ENCODE measurements around the gene PRIMPOL. TPM values are rescaled to one million over a fixed set of nuclear protein-coding genes. Genes with fewer than 3 reads are reported as not detected.

PRIMPOL gene
- total and polyA plus RNA-seq, 2 of the 4 experiments (the other 2 are of a cell fraction), result 5.6 to 8.8 TPM

DNA sequence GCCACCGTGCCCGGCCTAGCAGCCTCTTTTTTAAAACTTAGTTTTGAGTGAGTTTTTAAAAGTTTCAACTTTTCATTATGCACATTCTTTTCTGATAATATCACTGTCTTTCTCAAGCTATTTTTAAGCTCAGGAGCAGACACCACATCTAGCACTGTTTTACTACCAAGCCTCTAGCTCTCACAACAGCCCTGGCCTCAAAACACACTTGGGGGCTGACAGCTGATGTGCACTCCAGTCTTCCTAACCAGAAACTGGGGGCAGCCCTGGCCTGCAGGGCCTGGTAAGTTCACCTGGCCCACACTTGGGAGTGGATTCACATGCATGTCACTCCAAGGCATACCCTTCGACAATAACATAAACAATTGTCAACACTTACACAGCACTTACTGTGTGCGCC, 50.4 kb downstream of the PRIMPOL start:
- Histone ChIP-seq H2BK120ac (ENCODE audit: low read depth, low read length) (no peak overlapping the region), H3K18ac (ENCODE audit: low read depth, low read length) (0 out of 2 replicates have a peak overlapping the region, but pooled peaks have one; percentile 24), H4K20me1 (ENCODE audit: insufficient read depth, low read length) (no peaks in the 10 kb centered on the region), H3K36me3 (ENCODE audit: control insufficient read depth, insufficient read depth, low read length) (peaks cover 1% of the 10 kb centered on the region; the same call in 1 of the 2 replicates), H3K9me1 (ENCODE audit: insufficient read depth, low read length) (no peaks in the 10 kb centered on the region), H4K5ac (ENCODE audit: low read depth, low read length) (peak overlapping the region; percentile 18; the same call in 1 of the 2 replicates), H2AK9ac (replicated peaks; ENCODE audit: low read depth, low read length, poor library complexity) (no peak overlapping the region), H3K9ac (ENCODE audit: low read depth, low read length) (no peak overlapping the region), H3K27ac (ENCODE audit: insufficient read depth, low read length) (peak overlapping the region; percentile 5; the same call in 1 of the 2 replicates), H3K4me1 (ENCODE audit: control insufficient read depth, insufficient read depth, low read length) (peaks cover 6% of the 10 kb centered on the region), H2BK5ac (ENCODE audit: low read depth, low read length, poor library complexity, severe bottlenecking) (no peak overlapping the region), H3K23ac (ENCODE audit: low read depth, low read length) (no peak overlapping the region), H3K4ac (ENCODE audit: low read depth, low read length) (no peak overlapping the region; the same call in 1 of the 2 replicates), H3K4me3 (ENCODE audit: insufficient read depth, low read depth, low read length) (no peak overlapping the region), H4K91ac (ENCODE audit: insufficient read depth, low read depth, low read length) (no peak overlapping the region), H3K4me2 (ENCODE audit: low read depth, low read length) (peak overlapping the region; percentile 31; the same call in 1 of the 2 replicates), H2BK20ac (ENCODE audit: low read depth, low read length) (no peak overlapping the region), H4K8ac (ENCODE audit: low read depth in 2 of 2, low read length in 2 of 2) (no peak overlapping the region), H2AK5ac (ENCODE audit: low read depth, low read length) (no peak overlapping the region), H2AFZ (replicated peaks; ENCODE audit: low read length, poor library complexity) (peak overlapping the region; percentile 25), H3K79me1 (ENCODE audit: low read depth in 1 of 2, low read length in 2 of 2) (peaks cover 0 to 6% of the 10 kb centered on the region in 2 experiments; a peak in 1 of 4 replicates), H3K9me3 (ENCODE audit: control insufficient read depth, insufficient read depth, low read length) (no peaks in the 10 kb centered on the region), H3K56ac (ENCODE audit: extremely low read depth, insufficient read depth, low read length) (no peak overlapping the region), H3K14ac (replicated peaks; ENCODE audit: low read depth, low read length) (no peak overlapping the region), H2BK15ac (ENCODE audit: low read depth, low read length) (no peak overlapping the region), H3K27me3 (ENCODE audit: control insufficient read depth, insufficient read depth, low read length) (no peaks in the 10 kb centered on the region)
- CTCF ChIA-PET, result no interaction called here
- in situ Hi-C loops (cut with MboI; ENCODE audit: low sequenced_read_pairs), result no loop called here
- TF ChIP-seq NFE2L2 (IDR thresholded peaks at IDR 0.05; ENCODE audit: low read depth, low read length) (no peak), FOS (IDR thresholded peaks at IDR 0.05; ENCODE audit: low read depth, low read length) (no peak), BHLHE40 (IDR thresholded peaks at IDR 0.05; ENCODE audit: low read depth, low read length) (no peak), MXI1 (IDR thresholded peaks at IDR 0.05; ENCODE audit: borderline replicate concordance, low read depth, low read length) (no peak), SMC3 (IDR thresholded peaks at IDR 0.05; ENCODE audit: low read depth, low read length) (no peak), RFX5 (IDR thresholded peaks at IDR 0.05; ENCODE audit: low read depth, low read length) (no peak), RCOR1 (IDR thresholded peaks at IDR 0.05; ENCODE audit: insufficient replicate concordance, low read length) (no peak), CHD1 (IDR thresholded peaks at IDR 0.05; ENCODE audit: low read depth, low read length) (no peak), MAZ (IDR thresholded peaks at IDR 0.05; ENCODE audit: borderline replicate concordance, low read depth, low read length) (no peak), POLR2A (IDR thresholded peaks at IDR 0.05; ENCODE audit: low read depth, low read length) (no peak), MAFK (IDR thresholded peaks at IDR 0.05; ENCODE audit: low read depth, low read length) (no peak), CEBPB (IDR thresholded peaks at IDR 0.05; ENCODE audit: low read depth, low read length) (no peak), RAD21 (IDR thresholded peaks at IDR 0.05; ENCODE audit: low read length) (no peak)
- TF ChIP-seq, protein P1, sequence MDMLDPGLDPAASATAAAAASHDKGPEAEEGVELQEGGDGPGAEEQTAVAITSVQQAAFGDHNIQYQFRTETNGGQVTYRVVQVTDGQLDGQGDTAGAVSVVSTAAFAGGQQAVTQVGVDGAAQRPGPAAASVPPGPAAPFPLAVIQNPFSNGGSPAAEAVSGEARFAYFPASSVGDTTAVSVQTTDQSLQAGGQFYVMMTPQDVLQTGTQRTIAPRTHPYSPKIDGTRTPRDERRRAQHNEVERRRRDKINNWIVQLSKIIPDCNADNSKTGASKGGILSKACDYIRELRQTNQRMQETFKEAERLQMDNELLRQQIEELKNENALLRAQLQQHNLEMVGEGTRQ (IDR thresholded peaks at IDR 0.05; ENCODE audit: low read depth, low read length), result no peak
- TF ChIP-seq, protein P2, sequence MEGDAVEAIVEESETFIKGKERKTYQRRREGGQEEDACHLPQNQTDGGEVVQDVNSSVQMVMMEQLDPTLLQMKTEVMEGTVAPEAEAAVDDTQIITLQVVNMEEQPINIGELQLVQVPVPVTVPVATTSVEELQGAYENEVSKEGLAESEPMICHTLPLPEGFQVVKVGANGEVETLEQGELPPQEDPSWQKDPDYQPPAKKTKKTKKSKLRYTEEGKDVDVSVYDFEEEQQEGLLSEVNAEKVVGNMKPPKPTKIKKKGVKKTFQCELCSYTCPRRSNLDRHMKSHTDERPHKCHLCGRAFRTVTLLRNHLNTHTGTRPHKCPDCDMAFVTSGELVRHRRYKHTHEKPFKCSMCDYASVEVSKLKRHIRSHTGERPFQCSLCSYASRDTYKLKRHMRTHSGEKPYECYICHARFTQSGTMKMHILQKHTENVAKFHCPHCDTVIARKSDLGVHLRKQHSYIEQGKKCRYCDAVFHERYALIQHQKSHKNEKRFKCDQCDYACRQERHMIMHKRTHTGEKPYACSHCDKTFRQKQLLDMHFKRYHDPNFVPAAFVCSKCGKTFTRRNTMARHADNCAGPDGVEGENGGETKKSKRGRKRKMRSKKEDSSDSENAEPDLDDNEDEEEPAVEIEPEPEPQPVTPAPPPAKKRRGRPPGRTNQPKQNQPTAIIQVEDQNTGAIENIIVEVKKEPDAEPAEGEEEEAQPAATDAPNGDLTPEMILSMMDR (conservative IDR thresholded peaks at IDR 0.05; ENCODE audit: low read depth, low read length), result no peak
- TF ChIP-seq, protein P3, sequence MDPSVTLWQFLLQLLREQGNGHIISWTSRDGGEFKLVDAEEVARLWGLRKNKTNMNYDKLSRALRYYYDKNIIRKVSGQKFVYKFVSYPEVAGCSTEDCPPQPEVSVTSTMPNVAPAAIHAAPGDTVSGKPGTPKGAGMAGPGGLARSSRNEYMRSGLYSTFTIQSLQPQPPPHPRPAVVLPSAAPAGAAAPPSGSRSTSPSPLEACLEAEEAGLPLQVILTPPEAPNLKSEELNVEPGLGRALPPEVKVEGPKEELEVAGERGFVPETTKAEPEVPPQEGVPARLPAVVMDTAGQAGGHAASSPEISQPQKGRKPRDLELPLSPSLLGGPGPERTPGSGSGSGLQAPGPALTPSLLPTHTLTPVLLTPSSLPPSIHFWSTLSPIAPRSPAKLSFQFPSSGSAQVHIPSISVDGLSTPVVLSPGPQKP (IDR thresholded peaks at IDR 0.05; ENCODE audit: borderline replicate concordance, low read depth, low read length), result no peak
- no CpG with 5 or more reads among the region's 4 CpGs for WGBS, 2 experiments (ENCODE audit: extremely low coverage in 2 of 2, insufficient read length in 1 of 2)
- dilution Hi-C loops (cut with HindIII; ENCODE audit: low sequenced_read_pairs, unreplicated experiment), result no loop called here
- no TSS peak for BruUV-seq (replicated peaks)
- intact Hi-C loops (cut with micrococcal nuclease), result no loop called here
- peak; percentile 73 for ATAC-seq (ENCODE audit: low read depth)
- POLR2A ChIA-PET (ENCODE audit: unreplicated experiment), result no interaction called here
- peak; percentile 30 for DNase-seq

All from IMR-90 (cell line).